Measurements from ENCODE around the gene MRPS34. TPM values are rescaled to one million over a fixed set of nuclear protein-coding genes. Genes with fewer than 3 reads are reported as not detected.

MRPS34 gene
- total RNA-seq (2022; extraction: Qiagen RNA extraction) = 153 to 277 TPM (median 252 TPM) in 5 replicates

DNA sequence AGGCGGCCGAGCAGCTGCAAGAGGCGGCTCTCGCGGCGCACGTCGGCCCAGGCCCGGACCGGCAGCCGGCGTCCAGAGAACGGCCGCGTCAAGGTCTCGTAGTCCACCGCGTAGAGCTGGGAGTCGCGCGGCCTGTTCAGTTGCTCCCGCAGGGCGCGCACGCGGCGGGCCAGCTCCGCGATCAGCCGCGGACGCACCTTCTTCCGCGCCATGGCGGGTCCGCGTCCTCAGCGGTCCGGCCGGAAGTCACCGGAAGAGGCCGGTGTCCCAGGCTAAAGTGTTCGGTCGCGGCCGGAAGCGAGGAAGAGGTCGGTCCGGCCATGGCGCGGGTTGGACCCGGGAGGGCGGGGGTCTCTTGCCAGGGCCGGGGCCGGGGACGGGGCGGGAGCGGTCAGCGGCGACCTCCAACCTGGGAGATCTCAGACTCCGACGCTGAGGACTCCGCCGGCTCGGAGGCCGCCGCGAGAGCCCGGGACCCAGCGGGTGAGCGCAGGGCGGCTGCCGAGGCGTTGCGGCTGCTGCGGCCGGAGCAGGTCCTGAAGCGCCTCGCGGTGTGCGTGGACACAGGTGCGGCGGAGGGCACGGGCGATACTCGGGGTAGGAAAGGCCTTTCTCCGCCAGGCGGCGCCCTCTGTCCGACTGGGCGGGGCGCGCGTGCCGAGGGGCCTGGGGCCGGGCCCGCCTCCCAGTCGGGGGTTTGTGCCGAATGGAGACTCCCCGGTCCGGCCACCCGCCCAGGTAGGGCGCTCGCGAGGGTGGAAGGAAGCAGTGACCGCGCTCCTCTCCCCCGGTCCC, at the start of gene MRPS34:
Gene MRPS34 (minus strand): TSS at position 227 of the 795 bp plus-strand sequence. CDS start 15 bp downstream, at position 212.

DNA sequence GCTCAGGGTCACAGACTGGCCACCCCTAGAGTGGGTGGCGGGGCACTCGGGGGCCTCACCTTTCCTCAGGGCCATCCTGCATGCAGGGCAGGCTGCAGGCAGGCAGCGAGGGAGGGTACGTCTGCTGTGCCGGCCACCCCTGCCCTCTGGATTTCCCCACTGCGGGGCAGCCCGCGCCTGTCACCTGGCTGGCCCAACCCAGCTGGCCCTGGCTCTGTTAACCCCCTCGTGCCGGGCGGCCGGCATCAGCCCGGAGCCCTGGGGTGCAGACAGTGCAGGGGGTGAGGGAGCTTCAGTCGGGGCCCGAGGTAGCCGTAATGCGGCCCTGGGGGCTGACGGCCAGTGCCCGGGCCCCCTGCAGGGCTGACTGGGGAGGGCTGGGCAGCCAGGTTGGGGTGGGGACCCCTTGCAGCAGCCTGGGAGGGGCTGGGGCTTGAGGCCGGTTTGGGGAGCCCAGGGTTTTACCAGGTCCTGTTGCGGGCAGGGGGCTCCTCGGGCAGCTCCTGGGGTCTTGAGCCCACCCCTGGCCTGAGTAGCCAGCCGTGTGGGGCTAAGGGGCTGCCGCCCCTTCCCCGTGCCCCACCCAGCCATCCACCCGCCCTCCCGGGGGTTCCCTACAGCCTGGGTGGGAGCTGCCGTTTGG, 20.8 kb upstream of the MRPS34 start, which contains the start of gene IGFALS:
Gene IGFALS (minus strand): TSS at position 128 of the 643 bp plus-strand sequence. CDS start 53 bp downstream, at position 75.

DNA sequence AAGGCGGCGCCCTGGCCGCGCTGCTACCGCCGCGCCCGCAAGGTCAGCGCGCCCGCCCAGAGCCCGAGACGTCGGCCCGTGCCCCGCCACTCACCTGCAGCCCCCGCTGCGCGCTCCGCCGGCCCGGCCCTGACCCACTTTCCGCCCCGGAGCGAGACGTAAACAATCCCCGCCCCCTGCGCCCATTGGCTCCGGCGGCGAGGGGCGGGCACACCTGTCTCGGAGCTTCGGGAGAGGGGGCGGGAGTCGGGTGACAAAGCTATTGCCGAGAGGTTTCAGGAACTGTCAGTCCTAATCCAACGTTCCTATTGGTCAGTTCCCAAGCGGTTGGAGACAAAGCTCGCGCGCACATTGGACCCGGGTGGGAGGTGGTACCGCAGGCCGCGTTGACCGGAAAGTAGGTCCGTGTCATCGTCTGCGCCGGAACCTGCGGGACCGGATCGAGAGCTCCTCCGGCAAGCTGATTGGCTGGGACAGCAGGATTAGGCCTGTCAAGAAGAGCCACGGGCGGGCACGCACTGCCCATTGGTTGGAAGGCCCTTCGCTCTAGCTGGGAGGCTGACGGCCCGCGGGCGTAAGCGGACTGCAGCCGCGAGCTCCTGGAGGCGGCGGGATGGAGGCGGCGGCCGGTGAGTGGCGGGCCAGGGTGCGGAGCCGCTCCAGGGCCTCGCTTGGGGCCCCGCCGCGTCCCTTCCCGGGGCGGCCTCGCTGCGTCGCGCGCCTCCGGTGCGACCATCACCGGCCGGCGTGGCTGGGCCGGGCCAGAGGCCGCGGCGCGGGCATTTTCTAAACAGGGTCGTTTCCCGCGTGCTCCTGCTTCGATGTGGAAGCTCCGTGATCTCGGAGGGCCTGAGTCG, 9.7 kb upstream of the MRPS34 start, which contains the start of the genes NUBP2 and SPSB3:
Gene NUBP2 (plus strand): TSS at position 553 of the 857 bp plus-strand sequence. CDS start 61 bp downstream, at position 614.
Gene SPSB3 (minus strand): TSS at position 164 of the 857 bp plus-strand sequence. CDS start 1,088 bp downstream, outside the sequence.

DNA sequence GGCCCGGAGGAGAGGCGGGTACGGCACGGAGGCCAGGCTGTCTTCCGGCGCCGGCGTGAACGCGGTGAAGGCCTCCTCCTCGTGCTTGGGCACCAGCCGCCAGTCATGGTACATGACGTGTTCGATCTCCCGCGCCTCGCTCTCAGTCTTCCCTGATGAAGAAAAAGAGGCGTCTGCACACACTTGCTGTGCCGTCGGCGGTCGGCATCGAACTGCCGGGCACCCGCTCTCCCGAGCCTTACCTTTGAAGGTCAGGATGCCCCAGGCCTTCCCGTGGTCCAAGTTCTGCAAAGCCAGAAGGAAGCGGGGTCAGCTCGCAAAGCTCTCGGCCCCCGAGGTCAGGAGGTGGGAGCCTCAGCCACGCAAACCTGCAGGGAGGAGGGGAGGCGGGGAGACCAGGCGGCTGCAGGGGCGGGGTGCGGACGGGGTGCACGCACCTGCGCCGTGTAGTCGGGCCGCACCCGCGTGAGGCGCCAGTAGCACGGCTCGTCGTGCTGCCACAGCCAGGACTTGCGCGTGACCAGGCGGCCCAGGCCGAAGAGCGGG, 499 bp downstream of the MRPS34 start, which contains the start of gene EME2:
Gene EME2 (plus strand): TSS at position 449 of the 546 bp plus-strand sequence. CDS start 418 bp downstream, outside the sequence.

DNA sequence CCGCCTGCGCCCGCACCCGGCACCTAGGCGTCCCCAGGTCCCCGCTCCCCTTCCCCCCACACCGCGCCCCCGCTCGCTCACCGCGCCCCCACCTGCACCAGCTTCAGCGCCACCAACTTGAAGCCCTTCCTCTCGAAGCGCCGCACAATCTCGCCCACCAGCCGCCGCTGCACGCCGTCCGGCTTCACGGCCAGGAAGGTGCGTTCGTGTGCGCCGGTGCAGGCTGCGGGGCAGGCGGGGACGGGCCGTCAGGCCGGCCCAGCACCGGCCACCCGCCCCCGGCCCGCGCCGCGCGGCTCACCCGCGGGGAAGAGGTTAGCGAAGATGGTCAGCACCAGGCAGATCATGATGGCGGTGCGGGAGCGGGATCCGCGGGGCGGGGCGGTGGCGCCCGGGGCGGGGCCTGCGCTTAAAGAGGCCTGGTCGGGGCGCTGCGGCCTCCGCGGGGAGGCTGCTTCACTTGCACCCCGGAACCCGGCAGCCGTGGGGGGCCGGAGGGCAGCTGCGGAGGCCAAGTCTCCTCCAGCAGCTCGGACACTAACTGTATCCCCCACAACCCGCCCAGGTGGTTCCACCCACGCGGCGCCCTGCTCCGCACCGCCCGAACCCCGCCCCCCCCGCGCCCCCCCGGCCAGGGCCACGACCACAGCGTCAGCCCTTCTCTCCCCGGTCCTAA, 1.6 kb downstream of the MRPS34 start, which contains the start of gene NME3:
Gene NME3 (minus strand): TSS at position 356 of the 676 bp plus-strand sequence. CDS start 9 bp downstream, at position 347.

Other genes with a start within 250 kb of the MRPS34 start
- gene TMEM204, start 239.5 kb downstream of the MRPS34 start, total RNA-seq (2022; extraction: Qiagen RNA extraction) = not detected in 5 replicates
- 7.8 to 9.4 TPM (median 9.2 TPM) in 5 replicates for gene IFT140, start 161.1 kb downstream of the MRPS34 start, total RNA-seq (2022; extraction: Qiagen RNA extraction)
- 11.3 to 18.8 TPM (median 17.0 TPM) in 5 replicates for gene CRAMP1, start 160.8 kb downstream of the MRPS34 start, total RNA-seq (2022; extraction: Qiagen RNA extraction)
- gene JPT2, start 94.9 kb downstream of the MRPS34 start, total RNA-seq (2022; extraction: Qiagen RNA extraction) = 164 to 217 TPM (median 172 TPM) in 5 replicates
- gene MAPK8IP3, start 66.9 kb downstream of the MRPS34 start, total RNA-seq (2022; extraction: Qiagen RNA extraction) = 34.2 to 66.6 TPM (median 61.2 TPM) in 5 replicates
- 28.9 to 70.0 TPM (median 65.7 TPM) in 5 replicates for gene NME3, start 1.6 kb downstream of the MRPS34 start, total RNA-seq (2022; extraction: Qiagen RNA extraction)
- 5.2 to 12.2 TPM (median 10.1 TPM) in 5 replicates for gene EME2, start 324 bp downstream of the MRPS34 start, total RNA-seq (2022; extraction: Qiagen RNA extraction)
- gene SPSB3, start 9.4 kb upstream of the MRPS34 start, total RNA-seq (2022; extraction: Qiagen RNA extraction) = 15.2 to 28.8 TPM (median 25.6 TPM) in 5 replicates
- gene NUBP2, start 9.8 kb upstream of the MRPS34 start, total RNA-seq (2022; extraction: Qiagen RNA extraction) = 57.1 to 94.6 TPM (median 90.2 TPM) in 5 replicates
- gene IGFALS, start 20.6 kb upstream of the MRPS34 start, total RNA-seq (2022; extraction: Qiagen RNA extraction) = 0.04 to 0.13 TPM (median 0.08 TPM) in 3 of 5 replicates, not detected in the others
- 58.3 to 76.8 TPM (median 69.0 TPM) in 5 replicates for gene HAGH, start 53.7 kb upstream of the MRPS34 start, total RNA-seq (2022; extraction: Qiagen RNA extraction)
- gene FAHD1, start 54.1 kb upstream of the MRPS34 start, total RNA-seq (2022; extraction: Qiagen RNA extraction) = 47.7 to 53.9 TPM (median 52.3 TPM) in 5 replicates
- gene MEIOB, start 99.0 kb upstream of the MRPS34 start, total RNA-seq (2022; extraction: Qiagen RNA extraction) = 1.7 to 2.3 TPM (median 1.9 TPM) in 5 replicates
- 1.6 to 3.9 TPM (median 3.0 TPM) in 5 replicates for gene HS3ST6, start 145.3 kb upstream of the MRPS34 start, total RNA-seq (2022; extraction: Qiagen RNA extraction)
- gene MSRB1, start 170.1 kb upstream of the MRPS34 start, total RNA-seq (2022; extraction: Qiagen RNA extraction) = 25.7 to 36.5 TPM (median 34.4 TPM) in 5 replicates
- gene RPL3L, start 181.6 kb upstream of the MRPS34 start, total RNA-seq (2022; extraction: Qiagen RNA extraction) = not detected in 5 replicates
- 230 to 308 TPM (median 254 TPM) in 5 replicates for gene NDUFB10, start 186.4 kb upstream of the MRPS34 start, total RNA-seq (2022; extraction: Qiagen RNA extraction)
- 3,823 to 5,639 TPM (median 5,518 TPM) in 5 replicates for gene RPS2, start 191.7 kb upstream of the MRPS34 start, total RNA-seq (2022; extraction: Qiagen RNA extraction)
- 0.10 TPM in 1 of 5 replicates, not detected in the others for gene RNF151, start 193.7 kb upstream of the MRPS34 start, total RNA-seq (2022; extraction: Qiagen RNA extraction)
- gene TBL3, start 198.9 kb upstream of the MRPS34 start, total RNA-seq (2022; extraction: Qiagen RNA extraction) = 32.8 to 46.2 TPM (median 39.0 TPM) in 5 replicates
- gene NOXO1, start 208.3 kb upstream of the MRPS34 start, total RNA-seq (2022; extraction: Qiagen RNA extraction) = 0.09 to 0.52 TPM (median 0.21 TPM) in 5 replicates
- gene GFER, start 211.1 kb upstream of the MRPS34 start, total RNA-seq (2022; extraction: Qiagen RNA extraction) = 21.3 to 45.6 TPM (median 42.0 TPM) in 5 replicates
- gene SYNGR3, start 216.8 kb upstream of the MRPS34 start, total RNA-seq (2022; extraction: Qiagen RNA extraction) = 5.5 to 9.7 TPM (median 8.2 TPM) in 5 replicates
- 45.4 to 65.2 TPM (median 62.1 TPM) in 5 replicates for gene ZNF598, start 236.7 kb upstream of the MRPS34 start, total RNA-seq (2022; extraction: Qiagen RNA extraction)
- gene NPW, start 246.7 kb upstream of the MRPS34 start, total RNA-seq (2022; extraction: Qiagen RNA extraction) = 0.87 to 1.3 TPM (median 1.1 TPM) in 5 replicates

All from A549 treated with CORT108297 at 1 μM for 4 hours (cell line).